GM21723 (cell line): ENCODE results near the gene LAMC1.

Experiments used
- ATAC-seq: cut with Tn5 transposase; IDR thresholded peaks from one replicate; pipeline ENCODE4 v1.9.1; 2021; ENCODE audit warnings: mild to moderate bottlenecking, moderate library complexity; ENCODE audit not compliant: unreplicated experiment

LAMC1 gene

GRCh38 chr1:183075861-183076260 lies 52.6 kb downstream of the LAMC1 start:
- ATAC-seq: no peak

- no peak for ATAC-seq
Measured at GRCh38 chr1:183077097-183077496, 53.9 kb downstream of the LAMC1 start.

- no peak for ATAC-seq
Measured at GRCh38 chr1:183079712-183080388, 56.6 kb downstream of the LAMC1 start.

GRCh38 chr1:183080406-183080805 lies 57.2 kb downstream of the LAMC1 start:
- ATAC-seq: no peak

GRCh38 chr1:183081402-183082120 lies 58.3 kb downstream of the LAMC1 start:
- ATAC-seq: no peak

- no peak for ATAC-seq
Measured at GRCh38 chr1:183082650-183083049, 59.4 kb downstream of the LAMC1 start.

- no peak for ATAC-seq
Measured at GRCh38 chr1:183087001-183087400, 63.8 kb downstream of the LAMC1 start.

- no peak for ATAC-seq
Measured at GRCh38 chr1:183089025-183089639, 65.9 kb downstream of the LAMC1 start.

GRCh38 chr1:183090391-183091006 lies 67.3 kb downstream of the LAMC1 start:
- no peak for ATAC-seq

- ATAC-seq: no peak
Measured at GRCh38 chr1:183091181-183091580, 68.0 kb downstream of the LAMC1 start.

- no peak for ATAC-seq
Measured at GRCh38 chr1:183092350-183092749, 69.1 kb downstream of the LAMC1 start.

GRCh38 chr1:183093066-183093668 lies 69.9 kb downstream of the LAMC1 start:
- ATAC-seq: no peak

GRCh38 chr1:183093786-183094298 lies 70.6 kb downstream of the LAMC1 start:
- ATAC-seq: no peak

- ATAC-seq: no peak
Measured at GRCh38 chr1:183094351-183094750, 71.1 kb downstream of the LAMC1 start.

- no peak for ATAC-seq
Measured at GRCh38 chr1:183096351-183096750, 73.1 kb downstream of the LAMC1 start.

GRCh38 chr1:183096894-183097293 lies 73.7 kb downstream of the LAMC1 start:
- ATAC-seq: no peak

GRCh38 chr1:183097438-183098051 lies 74.3 kb downstream of the LAMC1 start:
- ATAC-seq: no peak

GRCh38 chr1:183098317-183098716 lies 75.1 kb downstream of the LAMC1 start:
- no peak for ATAC-seq

GRCh38 chr1:183100361-183100974 lies 77.2 kb downstream of the LAMC1 start:
- ATAC-seq: no peak

- no peak for ATAC-seq
Measured at GRCh38 chr1:183101081-183101480, 77.9 kb downstream of the LAMC1 start.
